GM04504 (cell line): Measurements from ENCODE around the gene SLC12A3.
"Not testable (repeated sequence)": the region's sequence is repeated elsewhere in the genome, so short reads cannot be mapped to it uniquely, and the experiment has no call there.

Experiments used
- DNase-seq: peaks from one replicate; pipeline ENCODE4 v3.0.0-alpha.2; 2012; ENCODE audit warnings: low read depth

Gene SLC12A3

GRCh38 chr16:56921571-56921970 is 56.6 kb downstream of the SLC12A3 start:
- no peak for DNase-seq

- no peak for DNase-seq
These were observed 58.6 kb downstream of the SLC12A3 start for GRCh38 chr16:56923481-56924091.

GRCh38 chr16:56927471-56927870 is 62.5 kb downstream of the SLC12A3 start:
- DNase-seq = no peak

GRCh38 chr16:56929639-56930038 is 64.6 kb downstream of the SLC12A3 start:
- no peak for DNase-seq

GRCh38 chr16:56930486-56931270 is 65.7 kb downstream of the SLC12A3 start:
- DNase-seq = no peak

- no peak for DNase-seq
These were observed 66.4 kb downstream of the SLC12A3 start for GRCh38 chr16:56931271-56931891.

GRCh38 chr16:56931892-56932720 is 67.1 kb downstream of the SLC12A3 start, which contains the start of gene HERPUD1:
Gene HERPUD1 (plus strand): TSS chr16:56932142. CDS start chr16:56932245, 103 bp downstream.
- peak; percentile 97 for DNase-seq

GRCh38 chr16:56932721-56933619 is 68.0 kb downstream of the SLC12A3 start:
- no peak for DNase-seq

GRCh38 chr16:56933828-56934598 is 69.0 kb downstream of the SLC12A3 start:
- DNase-seq = no peak

- DNase-seq = not testable (repeated sequence)
These were observed 69.7 kb downstream of the SLC12A3 start for GRCh38 chr16:56934599-56935145.

GRCh38 chr16:56935201-56935600 is 70.2 kb downstream of the SLC12A3 start:
- no peak for DNase-seq

GRCh38 chr16:56936491-56936890 is 71.5 kb downstream of the SLC12A3 start:
- no peak for DNase-seq

- DNase-seq = no peak
These were observed 71.9 kb downstream of the SLC12A3 start for GRCh38 chr16:56936950-56937349.

GRCh38 chr16:56938664-56939513 is 73.9 kb downstream of the SLC12A3 start:
- DNase-seq = no peak

GRCh38 chr16:56939801-56940200 is 74.8 kb downstream of the SLC12A3 start:
- DNase-seq = no peak

GRCh38 chr16:56941092-56941491 is 76.1 kb downstream of the SLC12A3 start:
- no peak for DNase-seq

GRCh38 chr16:56941856-56942331 is 76.9 kb downstream of the SLC12A3 start:
- DNase-seq = no peak

- DNase-seq = no peak
These were observed 78.9 kb downstream of the SLC12A3 start for GRCh38 chr16:56943761-56944375.
